IPS-11a (cell line): ENCODE measurements around the gene PHKA2.

ENCODE experiments used
- H3K4me3 ChIP-seq: one replicate; pipeline ENCODE4 v1.5.1; 2013; ENCODE audit warnings: low read depth, low read length, control low read depth

Gene PHKA2

DNA sequence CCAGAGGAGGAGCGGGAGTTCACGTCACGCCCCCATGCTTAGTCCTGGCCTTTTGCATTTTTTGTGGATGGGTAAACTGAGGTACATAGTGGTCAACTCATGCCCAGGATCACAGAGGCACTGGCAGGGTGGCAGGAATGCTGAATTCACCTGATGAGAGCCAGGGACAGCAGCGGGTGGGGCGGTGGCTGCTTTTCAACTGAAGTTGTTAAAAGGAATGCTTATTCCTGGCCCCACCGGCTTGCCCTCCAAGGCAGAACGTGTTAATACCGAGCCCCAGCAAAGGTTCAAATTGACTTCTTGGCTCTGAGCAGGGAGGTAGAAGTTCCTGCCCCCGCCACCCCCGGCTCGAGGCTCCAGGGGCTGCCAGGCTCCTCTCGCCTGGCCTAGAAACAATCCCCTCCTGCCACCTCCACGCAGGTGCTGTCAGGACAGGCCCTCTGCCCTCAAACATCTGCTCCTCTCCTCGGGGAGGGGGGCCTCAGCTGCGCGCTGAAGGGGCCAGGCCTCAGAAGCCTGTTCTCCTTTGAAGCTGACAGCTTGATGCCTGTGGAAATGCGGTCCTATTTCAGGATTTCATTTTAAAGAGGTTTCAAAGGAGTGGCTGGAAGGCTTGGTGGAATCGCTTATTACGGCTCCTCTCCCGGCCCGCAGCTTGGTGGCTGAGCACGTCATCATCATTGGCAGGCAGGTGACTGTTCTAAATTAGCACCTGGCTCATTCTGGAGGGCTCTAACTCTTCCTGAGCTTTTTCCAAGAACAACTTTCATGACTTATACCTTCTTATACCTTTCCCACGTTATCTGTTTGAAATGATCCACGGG lies 93.0 kb downstream of the PHKA2 start:
- H3K4me3 ChIP-seq, result no peak overlapping the region

DNA sequence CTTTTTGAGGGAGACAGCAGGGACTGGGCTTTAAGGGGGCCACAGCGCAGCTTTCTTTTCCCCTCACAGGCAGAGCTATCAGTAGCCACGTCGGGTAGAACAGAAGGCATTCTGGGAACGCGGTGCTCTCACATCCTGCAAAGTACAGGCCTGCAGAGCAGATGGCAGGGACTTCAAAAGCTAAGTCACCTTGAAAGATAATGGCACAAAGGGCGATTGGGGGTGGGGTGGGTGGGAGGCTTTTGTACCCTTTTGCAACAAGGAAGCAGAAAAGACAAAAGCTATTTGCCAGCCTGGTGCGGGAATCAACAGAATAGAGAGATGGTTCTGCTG lies 93.9 kb downstream of the PHKA2 start:
- no peak overlapping the region for H3K4me3 ChIP-seq

DNA sequence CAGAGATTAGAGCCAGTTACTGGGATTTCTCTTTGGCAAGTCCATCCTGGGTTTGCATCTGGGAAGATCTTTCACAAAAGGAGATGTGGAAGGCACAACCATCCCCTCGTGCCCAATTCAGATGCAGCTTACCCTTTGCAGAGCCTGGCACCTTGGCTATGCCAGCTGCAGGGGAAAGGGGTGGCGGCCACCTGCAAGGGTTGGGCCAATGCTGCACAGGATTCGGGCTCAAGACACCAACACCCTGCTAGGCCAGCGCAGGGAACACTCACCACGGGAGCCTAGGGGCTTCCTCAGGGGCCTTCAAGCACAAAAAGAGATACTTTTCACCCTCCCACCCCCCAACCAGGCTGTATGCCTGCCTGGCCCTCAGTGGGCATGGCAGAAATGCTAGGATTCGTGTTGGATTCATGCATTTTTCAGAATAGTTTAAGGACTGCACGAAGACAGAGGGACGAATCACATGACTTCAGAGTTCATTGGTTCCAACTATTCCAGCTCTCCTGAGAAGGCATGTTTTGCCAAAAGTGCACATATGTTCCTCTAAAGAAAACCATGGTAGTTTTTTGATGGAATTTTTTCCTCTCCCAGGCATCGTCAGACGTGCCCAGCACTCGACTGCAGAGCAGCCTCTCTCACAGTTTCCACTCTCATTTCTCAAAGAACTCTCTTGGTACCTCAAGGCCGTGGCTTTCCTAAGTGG lies 94.4 kb downstream of the PHKA2 start:
- no peak overlapping the region for H3K4me3 ChIP-seq

DNA sequence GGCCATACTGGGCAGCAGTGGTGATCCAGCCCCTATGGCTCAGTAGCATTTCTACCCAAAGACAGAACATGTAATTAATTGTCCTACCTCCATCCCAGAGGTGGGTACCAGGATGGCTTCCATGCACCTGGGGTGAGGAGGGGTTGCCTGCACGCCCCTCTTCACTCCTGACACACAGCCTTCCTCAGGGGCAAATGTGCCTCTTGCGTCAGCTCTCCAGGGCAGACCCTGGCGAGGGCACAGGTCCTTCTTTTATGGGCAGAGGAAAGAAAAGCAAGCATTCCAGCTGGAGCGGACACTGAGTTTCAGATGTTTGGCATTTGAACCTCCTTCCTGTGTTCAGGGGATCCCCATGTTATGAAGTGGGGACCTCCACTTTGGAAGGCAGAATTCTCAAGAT lies 95.6 kb downstream of the PHKA2 start:
- H3K4me3 ChIP-seq, result no peak overlapping the region

DNA sequence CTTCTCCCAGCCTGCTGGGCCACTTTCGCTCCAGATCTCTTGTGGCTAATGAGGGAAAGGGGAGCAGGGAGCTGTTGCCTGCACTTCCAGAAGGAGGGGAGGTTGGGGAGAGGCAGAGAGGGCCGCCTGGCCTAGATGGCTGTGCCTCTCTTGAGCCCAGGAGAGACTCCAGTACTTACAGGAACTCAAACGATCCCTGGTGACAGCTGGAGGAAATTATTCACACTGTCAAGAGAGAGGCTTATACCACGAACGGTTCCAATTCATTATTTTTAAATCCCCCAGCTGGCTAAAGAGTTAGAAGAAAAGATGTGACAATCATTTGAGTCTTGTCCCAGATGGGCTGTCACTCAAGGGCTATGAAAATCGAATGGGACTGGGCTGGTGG lies 96.1 kb downstream of the PHKA2 start:
- no peak overlapping the region for H3K4me3 ChIP-seq

DNA sequence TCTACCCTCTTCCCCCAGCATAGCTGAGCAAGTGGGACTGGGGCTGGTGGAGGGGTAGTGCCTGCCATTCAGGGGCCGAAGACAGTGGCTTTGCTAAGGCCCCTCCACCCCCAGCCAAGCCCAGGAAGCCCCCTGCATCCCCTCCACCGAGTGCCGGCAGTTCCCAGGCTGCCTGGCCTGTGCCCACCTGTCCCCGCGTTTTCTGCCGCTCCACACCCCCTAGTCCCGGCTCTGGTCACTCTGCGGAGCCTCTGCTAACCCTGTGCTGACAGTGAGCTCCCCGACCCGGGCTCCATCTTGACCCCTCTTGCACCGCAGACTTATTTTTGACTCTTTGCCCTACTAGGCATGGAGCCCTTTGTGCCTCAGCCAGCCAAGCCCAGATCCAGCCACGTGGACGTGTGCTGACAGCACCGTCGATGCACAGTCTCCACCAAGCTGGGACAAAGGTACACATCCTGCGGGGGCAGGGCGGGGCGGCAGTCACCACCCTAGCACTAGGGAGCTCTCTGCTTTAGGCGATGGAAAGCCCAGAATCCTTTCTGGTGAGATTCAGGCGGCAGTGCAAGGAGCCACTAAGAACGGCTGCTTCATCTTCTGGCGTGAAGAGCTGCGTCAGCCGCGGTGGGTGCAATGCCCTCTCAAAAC lies 96.6 kb downstream of the PHKA2 start:
- no peak overlapping the region for H3K4me3 ChIP-seq

DNA sequence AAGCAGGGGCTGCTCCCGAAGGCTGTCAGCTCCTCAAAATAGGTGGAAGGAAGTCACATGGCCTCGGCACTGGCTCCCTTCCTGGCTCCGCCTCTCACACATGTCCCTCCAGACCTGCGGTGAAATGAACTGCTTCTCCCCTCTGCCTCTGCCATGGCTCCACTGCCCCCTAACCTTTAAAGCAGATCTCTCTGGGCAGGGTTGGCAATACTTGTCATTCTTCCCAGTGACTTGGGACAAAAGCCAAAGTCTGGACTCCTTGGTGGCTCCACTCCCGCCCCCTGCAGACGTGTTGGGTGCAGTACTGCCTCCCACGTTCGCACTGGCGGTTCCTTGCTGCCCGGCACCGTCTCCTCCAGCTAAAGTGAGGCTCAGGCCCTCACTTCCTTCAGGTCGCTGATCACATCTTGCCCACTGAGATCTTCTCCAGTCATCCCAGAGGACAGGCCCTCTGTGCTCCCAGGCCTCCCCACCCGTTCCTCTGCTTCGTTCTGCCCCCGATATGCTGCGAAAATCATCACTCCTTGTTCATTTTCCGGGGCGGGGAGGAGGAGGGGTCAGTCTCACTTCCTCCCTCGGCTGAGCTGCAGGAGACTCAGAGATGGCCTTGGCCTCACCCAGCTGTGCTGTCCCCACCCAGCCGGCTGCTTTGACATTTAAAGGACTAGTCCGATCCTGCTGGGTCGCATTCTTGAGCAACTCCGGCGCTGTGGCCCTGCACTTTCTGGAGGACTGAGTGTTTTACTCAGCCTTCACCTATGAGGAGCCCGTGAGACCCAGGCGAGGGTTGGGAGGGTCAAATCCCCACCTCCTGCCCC lies 97.4 kb downstream of the PHKA2 start:
- peak overlapping the region; percentile 10 for H3K4me3 ChIP-seq

DNA sequence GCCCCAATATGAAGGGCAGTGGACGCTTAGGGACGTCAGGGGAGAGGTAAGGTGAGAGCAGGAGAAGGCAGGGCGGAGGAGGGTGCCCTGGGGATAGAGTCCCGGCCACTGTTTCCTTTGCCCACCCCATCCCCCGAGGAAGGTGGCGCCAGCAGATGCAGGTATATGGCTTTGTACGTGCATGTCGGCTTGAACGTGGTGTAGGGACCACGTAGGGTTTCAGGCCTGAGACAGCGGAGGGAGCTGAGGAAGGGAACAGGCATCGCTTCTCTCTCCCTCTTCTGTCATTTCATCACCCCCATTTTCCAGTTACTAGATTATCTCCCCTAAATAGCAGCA lies 97.9 kb downstream of the PHKA2 start:
- H3K4me3 ChIP-seq, result no peak overlapping the region

DNA sequence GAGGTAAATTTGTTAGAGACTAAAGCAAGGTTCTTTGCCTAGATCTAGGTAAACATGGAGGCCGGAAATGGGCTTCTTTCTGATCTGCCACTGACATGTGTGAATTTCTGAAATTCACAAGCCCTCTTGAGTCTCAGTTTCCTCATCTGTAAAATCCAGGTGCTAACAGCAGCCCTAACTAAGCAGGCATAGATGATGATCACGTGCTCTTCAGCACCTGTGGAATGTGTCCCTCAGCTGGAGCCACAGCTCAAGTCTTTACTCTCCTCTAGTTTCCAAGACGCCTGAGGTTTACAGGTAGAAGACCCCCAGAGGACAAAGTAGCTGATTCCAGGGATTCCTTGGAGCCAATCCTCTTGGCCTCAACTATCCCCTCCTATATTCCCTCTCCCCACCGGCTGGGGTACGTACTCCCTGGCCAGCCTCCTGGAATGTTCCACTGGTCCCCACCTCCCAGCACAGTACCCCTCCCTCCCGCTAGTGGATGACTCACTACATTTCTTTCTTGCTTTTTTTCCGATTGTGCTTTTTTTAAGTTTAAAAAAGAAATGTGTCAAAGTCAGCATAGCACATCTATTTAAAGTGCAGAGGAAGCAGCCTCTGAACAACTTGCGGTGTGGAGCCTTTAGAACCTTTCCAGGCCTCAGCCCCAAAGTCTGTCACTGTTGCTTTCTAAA lies 98.4 kb downstream of the PHKA2 start:
- H3K4me3 ChIP-seq, result no peak overlapping the region

DNA sequence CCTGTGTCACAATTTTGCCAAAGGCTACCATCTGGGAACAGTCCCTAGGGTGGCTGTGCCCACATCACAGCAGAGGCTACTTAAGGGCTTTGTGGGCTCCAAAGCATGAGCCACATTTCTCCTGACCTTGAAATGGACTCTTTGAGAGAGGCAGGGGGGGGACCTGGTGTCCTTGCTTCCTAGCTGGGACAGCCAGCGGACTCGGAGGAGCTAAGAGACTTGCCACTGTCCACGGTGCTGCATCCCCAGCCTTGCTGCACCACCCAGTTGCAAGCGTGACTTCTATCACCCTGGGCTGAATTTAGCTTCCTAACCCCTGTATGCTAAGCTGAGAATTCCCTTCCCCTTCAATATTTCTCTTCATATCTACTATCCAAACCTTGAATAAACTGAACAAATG lies 99.0 kb downstream of the PHKA2 start:
- H3K4me3 ChIP-seq, result no peak overlapping the region

DNA sequence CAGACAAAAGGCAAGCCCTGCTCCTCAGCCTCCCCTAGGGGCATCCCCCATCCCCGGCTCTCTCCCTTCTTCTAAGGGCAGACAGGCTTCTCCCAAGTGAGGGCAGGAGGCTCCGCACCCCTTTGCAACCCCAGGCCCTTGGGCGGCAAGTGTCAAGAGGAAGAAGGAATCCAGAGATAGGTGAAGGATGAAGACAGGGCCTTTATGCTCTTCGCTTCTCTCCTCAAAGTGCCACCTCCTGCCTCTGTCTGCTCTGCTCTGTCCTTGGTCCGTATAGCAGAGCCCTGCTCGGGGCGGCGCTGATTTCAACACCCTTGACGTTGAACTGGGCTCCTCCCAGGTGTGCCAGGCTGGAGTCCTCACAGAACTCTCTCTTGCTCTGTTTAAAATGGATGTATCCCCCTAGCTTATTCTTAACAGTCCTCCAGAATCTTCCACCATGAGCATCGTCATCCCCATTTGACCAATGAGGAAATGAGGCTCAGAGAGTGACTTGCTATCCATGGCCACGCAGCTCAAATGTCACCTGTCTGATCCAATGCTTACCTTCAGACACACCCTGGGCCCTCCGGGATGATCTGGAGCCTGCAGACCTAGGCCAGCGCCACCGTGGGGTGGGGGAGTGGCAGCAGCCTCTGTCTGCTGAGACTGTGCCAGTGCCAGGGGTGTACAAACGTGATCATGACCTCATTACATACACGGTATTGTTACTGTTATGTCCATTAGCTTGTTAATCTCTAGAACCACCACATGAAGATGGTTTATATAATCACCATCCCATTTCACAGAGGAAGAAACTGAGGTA lies 99.8 kb downstream of the PHKA2 start:
- H3K4me3 ChIP-seq, result no peak overlapping the region

DNA sequence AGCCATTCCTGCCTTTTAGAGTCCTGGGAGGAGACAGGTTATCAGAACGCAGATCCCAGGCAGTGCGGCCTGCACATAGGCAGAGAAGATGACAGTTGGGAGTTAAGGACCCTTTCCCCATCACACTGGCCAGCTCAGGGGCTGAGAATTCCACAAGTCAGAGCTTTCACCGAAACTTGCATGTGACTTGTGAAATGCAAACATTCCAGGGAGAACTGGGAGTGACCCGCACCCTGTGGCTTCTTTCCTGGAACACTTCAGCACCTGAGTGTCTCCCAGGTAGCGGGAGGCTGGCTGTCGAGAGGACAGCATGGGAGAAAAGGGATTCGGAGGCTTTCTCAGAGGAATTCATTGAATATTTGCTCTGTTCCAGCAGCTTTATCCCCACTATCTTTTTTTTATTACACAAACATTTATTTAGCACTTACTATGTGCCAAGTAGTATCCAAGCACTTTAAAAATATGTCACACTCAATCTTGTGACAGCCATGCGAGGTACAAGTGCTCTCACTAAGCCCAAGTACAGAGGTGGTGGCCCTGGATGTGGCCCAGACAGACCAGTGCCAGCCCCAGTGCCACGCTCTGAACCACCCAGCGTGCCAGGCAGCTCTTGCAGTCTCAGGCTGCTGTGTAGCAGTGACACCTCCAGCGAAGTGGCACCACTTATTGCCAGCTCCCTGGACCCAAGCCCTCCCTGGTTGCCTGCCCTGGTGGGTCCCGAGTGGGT lies 100.5 kb downstream of the PHKA2 start:
- H3K4me3 ChIP-seq, result no peak overlapping the region

DNA sequence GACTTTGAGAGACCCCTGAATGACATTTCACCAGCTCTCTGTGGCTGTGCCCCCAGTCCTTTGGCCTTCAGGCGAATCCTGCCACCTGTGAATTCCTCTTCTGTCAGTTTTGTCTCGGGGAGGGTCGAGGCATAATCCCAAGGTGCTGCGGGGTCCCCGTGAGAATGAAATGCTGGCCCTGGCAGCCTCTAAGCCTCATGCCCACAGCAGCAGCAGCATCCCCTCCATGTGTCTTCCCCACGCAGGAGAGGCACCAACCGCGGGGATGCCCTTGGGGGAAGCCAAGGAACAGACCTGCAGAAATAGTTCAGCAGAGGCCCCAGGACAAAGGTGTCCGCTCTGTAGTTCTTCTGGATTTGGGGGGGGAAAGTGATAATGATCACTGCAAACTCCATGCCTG lies 104.8 kb downstream of the PHKA2 start:
- no peak overlapping the region for H3K4me3 ChIP-seq

DNA sequence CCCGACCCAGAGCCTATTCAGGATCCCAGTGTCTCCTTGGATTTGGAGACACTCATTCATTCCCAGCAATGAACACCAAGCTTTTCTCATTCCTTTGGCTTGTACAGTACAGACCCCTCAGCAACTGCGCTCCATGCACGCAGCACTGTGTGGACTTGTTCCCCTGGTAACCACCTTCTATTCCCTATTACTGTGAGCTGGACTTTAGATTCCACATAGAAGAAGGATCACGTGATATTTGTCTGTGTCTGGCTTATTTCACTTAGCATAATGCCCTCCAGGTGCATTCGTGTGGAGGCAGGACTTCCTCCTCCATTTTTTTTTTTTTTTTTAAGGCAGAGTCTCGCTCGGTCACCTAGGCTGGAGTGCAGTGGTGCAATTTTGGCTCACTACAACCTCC lies 106.4 kb downstream of the PHKA2 start:
- H3K4me3 ChIP-seq, result no peak overlapping the region

DNA sequence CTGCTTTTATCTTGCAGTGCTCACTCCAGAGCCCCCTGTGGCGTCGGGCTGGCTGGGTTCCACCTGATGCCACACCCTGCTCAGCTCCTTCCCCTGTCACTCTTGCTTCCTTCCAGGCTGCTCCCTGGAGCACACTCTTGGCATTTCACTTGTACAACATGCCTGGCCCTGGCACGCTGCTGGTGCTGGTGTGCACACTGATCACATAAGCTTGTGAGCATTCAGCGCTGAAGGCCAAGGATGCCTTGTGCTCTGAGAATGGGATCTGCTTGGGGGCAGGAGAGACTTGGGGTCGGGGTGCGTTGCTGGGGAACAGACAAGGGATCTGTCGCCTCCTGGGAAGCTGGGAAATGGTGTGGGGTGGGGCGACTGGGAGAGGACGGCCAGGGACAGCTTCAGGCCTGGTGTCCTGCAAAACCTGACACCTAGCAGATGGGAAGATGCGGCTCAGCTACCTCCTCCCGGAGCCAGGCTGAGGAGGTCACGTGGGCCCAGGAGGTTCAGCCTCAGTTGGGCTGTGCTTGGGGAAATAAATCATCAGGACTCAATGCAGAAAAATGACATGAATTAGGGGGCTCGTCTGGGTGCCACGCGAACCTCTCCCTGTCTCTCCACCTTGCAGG lies 108.5 kb downstream of the PHKA2 start:
- H3K4me3 ChIP-seq, result no peak overlapping the region

DNA sequence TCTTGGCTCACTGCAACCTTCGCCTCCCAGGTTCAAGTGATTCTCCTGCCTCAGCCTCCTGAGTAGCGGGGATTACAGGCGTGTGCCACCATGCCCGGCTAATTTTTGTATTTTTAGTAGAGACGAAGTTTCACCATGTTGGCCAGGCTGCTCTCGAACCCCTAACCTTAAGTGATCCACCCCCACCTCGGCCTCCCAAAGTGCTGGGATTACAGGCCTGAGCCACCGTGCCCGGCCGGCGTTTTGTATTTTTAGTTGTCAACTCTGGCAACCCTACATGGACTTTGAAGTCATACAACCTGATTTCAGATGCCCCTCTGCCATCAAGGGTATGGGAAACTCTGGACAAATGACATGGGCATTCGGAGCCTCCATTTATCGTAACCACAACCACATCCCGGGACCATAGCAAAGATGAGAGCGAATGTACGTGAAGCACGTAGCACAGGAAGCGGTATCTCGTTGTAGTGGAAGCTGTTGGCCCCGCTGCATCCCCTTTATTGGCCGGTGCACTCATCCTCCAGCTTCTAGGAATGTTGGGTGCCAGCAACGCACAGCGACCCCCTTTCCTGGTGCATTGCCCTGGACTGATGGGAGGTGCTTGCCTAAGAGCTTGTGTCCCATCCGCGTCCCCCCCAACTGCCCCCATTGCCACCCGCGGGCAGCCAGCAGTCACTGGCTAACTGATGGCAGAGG lies 109.2 kb downstream of the PHKA2 start:
- H3K4me3 ChIP-seq, result no peak overlapping the region

DNA sequence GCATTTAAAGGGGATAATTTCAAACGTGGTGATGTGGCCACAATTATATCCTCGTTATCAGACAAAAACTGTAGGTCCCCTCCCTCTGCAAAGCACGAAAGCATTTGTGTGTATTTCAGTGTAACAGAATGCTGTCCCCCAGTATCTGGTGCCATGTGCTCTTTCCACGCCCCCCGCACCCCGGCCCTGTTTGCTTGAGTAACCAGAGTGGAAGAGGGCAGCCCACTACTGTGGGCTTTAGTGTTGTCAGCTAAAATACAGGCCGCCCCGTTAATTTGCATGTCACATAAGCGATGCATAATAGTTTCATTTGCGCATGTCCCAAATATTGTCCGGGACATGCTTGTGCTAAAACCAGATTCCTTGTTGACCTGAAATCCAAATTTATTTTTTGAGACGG lies 110.1 kb downstream of the PHKA2 start:
- H3K4me3 ChIP-seq, result no peak overlapping the region

DNA sequence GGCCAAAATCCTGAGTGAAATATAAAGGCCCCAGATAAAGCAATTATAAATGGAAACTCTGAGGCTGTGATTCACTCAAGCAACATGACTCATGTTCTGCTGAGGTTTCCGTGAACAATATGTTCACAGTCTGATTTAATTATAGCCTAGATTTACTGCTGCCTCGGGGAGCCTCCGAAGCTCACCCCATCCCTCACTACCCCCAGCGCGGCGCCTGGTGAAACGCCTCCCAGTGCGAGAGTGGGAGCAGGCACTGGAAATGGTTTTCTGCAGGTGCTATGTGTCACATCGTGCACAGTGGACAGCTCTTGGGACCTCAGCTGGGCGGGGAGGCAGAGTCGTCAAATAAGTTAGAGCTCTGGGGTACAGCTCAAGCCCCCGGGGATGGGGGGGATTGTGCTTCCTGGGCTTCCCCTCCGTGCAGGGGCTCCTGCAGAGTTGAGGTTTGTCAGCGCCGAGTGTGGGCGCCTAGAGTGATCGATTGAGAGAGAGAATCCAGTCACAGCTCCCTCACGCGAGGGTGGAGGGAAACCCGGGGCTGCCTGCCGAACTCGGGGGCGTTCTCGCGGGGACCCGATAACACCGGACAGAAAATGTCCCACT lies 110.6 kb downstream of the PHKA2 start:
- H3K4me3 ChIP-seq, result no peak overlapping the region
